ENCODE results near the gene CHST11.
A peak's percentile ranks its signal among the peaks of the same experiment; 100 is the strongest.

CHST11 gene

DNA sequence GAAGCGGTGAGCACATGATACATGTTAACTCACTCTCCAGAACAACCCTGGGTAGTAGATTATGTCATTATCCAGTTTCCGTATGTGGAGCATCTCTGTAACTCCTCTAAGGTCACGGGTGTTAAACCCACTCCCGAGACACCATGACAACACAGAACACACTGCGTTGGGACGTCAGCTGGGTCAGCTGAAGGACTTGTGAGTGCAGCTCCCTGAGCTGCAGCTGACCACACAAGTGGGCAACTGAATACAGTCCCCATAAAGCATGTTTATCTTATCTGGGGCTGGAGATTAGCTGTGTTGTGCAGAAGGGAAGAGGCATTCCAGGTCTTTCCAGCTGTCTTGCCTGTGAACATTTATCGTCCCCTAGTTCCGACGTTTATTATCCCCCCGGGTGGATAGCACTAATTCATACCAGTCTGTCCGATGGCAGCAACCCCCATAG lies 211.5 kb downstream of the CHST11 start:
- no peaks in the 10 kb centered on the region for H3K9me3 ChIP-seq (replicated peaks in 1 of 11)
- peaks cover 63 to 88% (median 70%) of the 10 kb centered on the region in 10 experiments for H3K4me1 ChIP-seq
- H4K20me1 ChIP-seq, result peaks cover 0 to 87% (median 13%) of the 10 kb centered on the region in 11 experiments; a peak in 7 of 22 replicates
- H3K4me2 ChIP-seq, result peak overlapping the region; percentile 81 to 96 (median 88)
- H3K27me3 ChIP-seq, result no peaks in the 10 kb centered on the region
- no peak for TF ChIP-seq Cebpa-rat (IDR thresholded peaks at IDR 0.05)
- H3K9ac ChIP-seq, result peak overlapping the region; percentile 61 to 84 (median 81); a peak in 19 of 22 replicates
- peak overlapping the region; percentile 64 to 98 (median 95); a peak in 21 of 22 replicates for H3K27ac ChIP-seq
- peak overlapping the region in 1 of 10 experiments; percentile 15; a peak in 1 of 20 replicates for H3K4me3 ChIP-seq
- peaks cover 0 to 45% (median 19%) of the 10 kb centered on the region in 11 experiments; a peak in 14 of 22 replicates for H3K36me3 ChIP-seq

DNA sequence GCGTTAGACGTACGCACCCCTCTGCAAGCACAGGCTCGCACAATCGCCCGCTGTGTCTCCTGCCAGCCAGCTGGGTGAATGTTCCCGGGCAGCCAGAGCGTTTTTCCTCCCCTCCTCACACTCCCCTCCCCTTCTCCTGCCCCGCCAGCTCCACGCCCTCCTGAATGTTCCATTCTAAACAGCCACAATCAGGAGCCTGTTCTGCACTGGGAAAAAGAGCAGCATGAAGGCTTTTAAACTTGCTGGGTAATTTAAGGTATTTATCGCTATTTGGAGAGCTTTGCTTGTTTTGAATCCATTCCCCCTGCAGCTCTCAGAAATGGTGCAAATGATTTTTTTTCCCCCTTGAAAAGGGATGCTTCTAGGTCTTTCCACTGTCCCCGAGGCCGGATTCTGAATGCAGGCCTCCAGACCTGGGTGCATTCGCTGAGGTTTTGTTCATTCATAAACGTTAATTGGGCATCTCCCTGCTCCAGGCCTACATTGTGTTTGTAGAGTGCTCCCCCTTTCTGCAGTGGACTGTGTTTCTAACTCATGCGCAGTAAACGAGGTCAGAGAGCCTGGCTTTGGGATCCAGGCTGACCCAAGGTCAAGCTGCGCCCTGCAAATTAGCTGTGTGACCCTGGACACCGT lies 212.5 kb downstream of the CHST11 start:
- Histone ChIP-seq H3K4me1 (peaks cover 67 to 92% (median 78%) of the 10 kb centered on the region in 10 experiments), H3K4me2 (peak overlapping the region; percentile 81 to 96 (median 88)), H3K36me3 (peaks cover 0 to 39% (median 11%) of the 10 kb centered on the region in 11 experiments; a peak in 13 of 22 replicates), H4K20me1 (peaks cover 0 to 86% (median 4%) of the 10 kb centered on the region in 11 experiments; a peak in 7 of 22 replicates), H3K9ac (peak overlapping the region; percentile 61 to 84 (median 81); a peak in 21 of 22 replicates), H3K4me3 (peak overlapping the region in 3 of 10 experiments; percentile 15 to 26 (median 24); a peak in 4 of 20 replicates), H3K9me3 (replicated peaks in 1 of 11) (no peaks in the 10 kb centered on the region), H3K27ac (peak overlapping the region; percentile 64 to 98 (median 95); a peak in 21 of 22 replicates), H3K27me3 (no peaks in the 10 kb centered on the region)
- no peak for TF ChIP-seq Cebpa-rat (IDR thresholded peaks at IDR 0.05)

DNA sequence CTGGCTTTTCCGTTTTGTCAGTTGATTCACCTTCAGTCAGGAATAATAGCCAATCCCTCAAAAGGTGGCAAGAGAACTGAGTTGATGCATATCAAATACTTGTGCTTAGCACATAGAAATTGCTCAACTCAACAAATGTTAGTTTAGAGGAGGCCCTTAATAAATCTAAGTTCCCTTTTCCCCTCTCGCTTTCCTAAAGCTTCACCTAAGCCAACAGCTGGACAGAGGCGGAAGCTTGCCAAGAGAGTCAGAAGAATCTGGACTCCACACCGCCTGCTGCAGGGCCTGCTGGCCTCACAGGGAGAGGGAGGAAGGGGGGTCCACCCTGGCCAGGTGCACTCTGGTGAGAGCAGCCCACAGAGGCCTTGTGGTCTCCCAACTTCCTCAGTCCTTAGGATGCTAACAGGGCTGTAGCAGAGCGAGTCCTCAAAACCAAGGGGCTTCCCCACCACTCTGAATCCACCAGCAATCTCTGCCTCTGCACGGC lies 213.1 kb downstream of the CHST11 start:
- peaks cover 0 to 34% (median 10%) of the 10 kb centered on the region in 11 experiments; a peak in 13 of 22 replicates for H3K36me3 ChIP-seq
- H3K9me3 ChIP-seq (replicated peaks in 1 of 11), result no peaks in the 10 kb centered on the region
- H3K9ac ChIP-seq, result peak overlapping the region; percentile 61 to 84 (median 81); a peak in 21 of 22 replicates
- H3K27me3 ChIP-seq, result no peaks in the 10 kb centered on the region
- H3K4me1 ChIP-seq, result peaks cover 67 to 92% (median 83%) of the 10 kb centered on the region in 10 experiments
- H4K20me1 ChIP-seq, result peaks cover 0 to 86% (median 0%) of the 10 kb centered on the region in 11 experiments; a peak in 6 of 22 replicates
- TF ChIP-seq Cebpa-rat (IDR thresholded peaks at IDR 0.05), result peak in 9 of 11 experiments; percentile 21 to 78 (median 56); a peak in 12 of 22 replicates
- peak overlapping the region; percentile 81 to 96 (median 88) for H3K4me2 ChIP-seq
- peak overlapping the region; percentile 64 to 98 (median 95); a peak in 21 of 22 replicates for H3K27ac ChIP-seq
- peak overlapping the region in 3 of 10 experiments; percentile 4 to 26 (median 15); a peak in 1 of 20 replicates for H3K4me3 ChIP-seq

DNA sequence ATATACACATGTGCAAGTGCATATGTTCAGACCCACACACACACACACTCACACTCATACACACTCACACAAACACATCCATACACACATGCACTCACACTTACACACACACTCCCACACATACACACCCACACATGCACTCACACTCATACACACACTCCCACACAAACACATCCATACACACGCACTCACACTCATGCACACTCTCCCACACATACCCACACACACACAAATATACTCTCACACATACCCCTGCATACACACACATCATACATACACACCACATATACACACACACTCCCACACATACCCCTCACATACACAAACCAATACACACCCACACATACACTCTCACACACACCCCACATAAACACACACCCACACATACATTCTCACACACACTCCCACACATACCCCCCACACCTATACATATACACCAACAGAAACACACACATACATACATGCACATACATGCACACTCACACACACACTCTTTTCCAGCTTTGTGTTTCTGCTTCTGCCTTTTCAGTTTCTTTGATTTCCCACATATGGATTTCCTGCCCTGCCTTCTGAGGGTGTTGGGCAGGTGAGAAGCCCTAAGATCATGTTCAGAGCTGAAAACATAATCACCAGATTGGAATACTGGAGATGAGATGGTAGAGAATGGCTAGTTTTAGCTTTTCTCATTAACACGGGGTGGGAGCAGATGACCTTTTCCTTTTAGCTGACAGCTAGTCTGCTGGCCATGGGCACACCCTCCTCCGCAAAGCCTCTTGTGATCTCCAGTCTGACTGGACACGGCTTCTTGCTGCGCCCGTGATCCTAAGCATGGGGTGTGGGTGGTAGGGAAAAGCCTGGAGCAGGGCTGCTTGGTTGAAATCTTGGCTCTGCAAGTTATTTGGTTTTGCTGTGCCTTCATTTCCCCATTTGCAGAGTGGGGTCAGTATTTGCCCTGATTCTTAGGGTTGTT lies 214.0 kb downstream of the CHST11 start:
- Histone ChIP-seq H3K36me3 (peaks cover 0 to 33% (median 7%) of the 10 kb centered on the region in 11 experiments; a peak in 11 of 22 replicates), H4K20me1 (peaks cover 0 to 84% (median 0%) of the 10 kb centered on the region in 11 experiments; a peak in 6 of 22 replicates), H3K9ac (peak overlapping the region; percentile 76 to 84 (median 81)), H3K4me3 (peak overlapping the region in 5 of 10 experiments; percentile 2 to 32 (median 6); a peak in 3 of 20 replicates), H3K27ac (peak overlapping the region; percentile 84 to 98 (median 95)), H3K4me2 (peak overlapping the region; percentile 81 to 96 (median 88)), H3K4me1 (peaks cover 68 to 98% (median 86%) of the 10 kb centered on the region in 10 experiments), H3K27me3 (no peaks in the 10 kb centered on the region), H3K9me3 (replicated peaks in 1 of 11) (no peaks in the 10 kb centered on the region)
- no peak for TF ChIP-seq Cebpa-rat (IDR thresholded peaks at IDR 0.05)

DNA sequence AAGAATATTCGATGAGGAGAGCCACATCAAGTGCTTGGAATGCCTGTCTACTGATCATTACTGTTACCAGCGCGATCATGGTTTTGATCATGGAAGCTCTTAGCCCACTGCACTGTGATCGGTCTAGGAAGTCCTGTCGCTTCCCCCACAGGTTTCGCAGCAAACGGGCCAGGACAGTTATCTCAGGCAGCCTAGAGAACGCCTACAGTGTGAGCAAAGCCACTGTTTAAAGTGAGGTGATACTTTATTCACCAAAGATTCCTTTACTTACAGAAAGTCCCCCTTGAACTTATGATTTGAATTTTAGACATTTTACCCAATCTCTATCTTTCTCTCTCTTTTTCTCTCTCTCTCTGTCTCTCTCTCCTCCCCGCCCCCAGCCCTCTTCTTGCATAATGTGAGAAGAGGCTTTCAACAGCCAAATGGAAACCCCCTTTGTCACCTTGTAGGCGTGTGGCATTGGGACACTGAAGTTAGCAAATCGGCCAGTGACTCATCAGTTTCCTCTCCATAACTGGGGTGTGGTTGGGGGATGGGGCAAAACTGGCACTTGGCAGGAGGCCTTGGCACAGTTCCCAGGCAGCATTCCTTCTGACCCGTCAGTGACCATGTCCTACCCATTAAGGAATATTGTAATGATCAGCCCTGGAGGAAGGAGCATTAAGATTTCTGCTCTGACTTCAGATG lies 214.8 kb downstream of the CHST11 start:
- Histone ChIP-seq H4K20me1 (peaks cover 0 to 87% (median 0%) of the 10 kb centered on the region in 11 experiments; a peak in 6 of 22 replicates), H3K36me3 (peaks cover 0 to 29% (median 7%) of the 10 kb centered on the region in 11 experiments; a peak in 11 of 22 replicates), H3K9ac (peak overlapping the region; percentile 76 to 84 (median 81)), H3K9me3 (replicated peaks in 1 of 11) (no peaks in the 10 kb centered on the region), H3K4me2 (peak overlapping the region; percentile 81 to 96 (median 88)), H3K27ac (peak overlapping the region; percentile 84 to 98 (median 95)), H3K27me3 (no peaks in the 10 kb centered on the region), H3K4me3 (peak overlapping the region in 4 of 10 experiments; percentile 2 to 32 (median 6); a peak in 3 of 20 replicates), H3K4me1 (peaks cover 77 to 100% (median 92%) of the 10 kb centered on the region in 10 experiments)
- peak; percentile 88 to 98 (median 96) for TF ChIP-seq Cebpa-rat (IDR thresholded peaks at IDR 0.05)

DNA sequence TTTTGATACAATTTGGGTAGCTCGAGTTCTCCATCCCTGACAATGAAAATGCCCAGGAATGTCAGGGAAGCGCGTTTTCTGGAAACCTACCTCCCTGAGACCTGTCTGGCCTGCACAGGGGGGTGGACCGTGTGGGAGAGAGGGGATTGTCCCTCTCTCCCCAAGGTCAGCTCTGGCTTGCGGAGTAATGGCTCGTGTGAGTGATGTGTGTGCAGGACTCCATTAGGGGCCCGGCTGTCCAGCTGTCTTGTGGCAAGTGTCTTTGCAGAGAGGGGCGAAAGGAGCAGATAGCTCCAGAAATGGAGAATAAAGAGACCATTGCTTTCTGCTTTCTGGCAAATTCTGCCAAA lies 215.3 kb downstream of the CHST11 start:
- Histone ChIP-seq H3K4me3 (no peak overlapping the region), H3K4me1 (peaks cover 80 to 100% (median 92%) of the 10 kb centered on the region in 10 experiments), H3K4me2 (peak overlapping the region; percentile 81 to 96 (median 88)), H3K9me3 (replicated peaks in 1 of 11) (no peaks in the 10 kb centered on the region), H3K27ac (peak overlapping the region; percentile 84 to 98 (median 95)), H3K27me3 (no peaks in the 10 kb centered on the region), H4K20me1 (peaks cover 0 to 83% (median 0%) of the 10 kb centered on the region in 11 experiments; a peak in 6 of 22 replicates), H3K36me3 (peaks cover 0 to 26% (median 6%) of the 10 kb centered on the region in 11 experiments; a peak in 11 of 22 replicates), H3K9ac (peak overlapping the region; percentile 72 to 84 (median 81))
- TF ChIP-seq Cebpa-rat (IDR thresholded peaks at IDR 0.05), result no peak

DNA sequence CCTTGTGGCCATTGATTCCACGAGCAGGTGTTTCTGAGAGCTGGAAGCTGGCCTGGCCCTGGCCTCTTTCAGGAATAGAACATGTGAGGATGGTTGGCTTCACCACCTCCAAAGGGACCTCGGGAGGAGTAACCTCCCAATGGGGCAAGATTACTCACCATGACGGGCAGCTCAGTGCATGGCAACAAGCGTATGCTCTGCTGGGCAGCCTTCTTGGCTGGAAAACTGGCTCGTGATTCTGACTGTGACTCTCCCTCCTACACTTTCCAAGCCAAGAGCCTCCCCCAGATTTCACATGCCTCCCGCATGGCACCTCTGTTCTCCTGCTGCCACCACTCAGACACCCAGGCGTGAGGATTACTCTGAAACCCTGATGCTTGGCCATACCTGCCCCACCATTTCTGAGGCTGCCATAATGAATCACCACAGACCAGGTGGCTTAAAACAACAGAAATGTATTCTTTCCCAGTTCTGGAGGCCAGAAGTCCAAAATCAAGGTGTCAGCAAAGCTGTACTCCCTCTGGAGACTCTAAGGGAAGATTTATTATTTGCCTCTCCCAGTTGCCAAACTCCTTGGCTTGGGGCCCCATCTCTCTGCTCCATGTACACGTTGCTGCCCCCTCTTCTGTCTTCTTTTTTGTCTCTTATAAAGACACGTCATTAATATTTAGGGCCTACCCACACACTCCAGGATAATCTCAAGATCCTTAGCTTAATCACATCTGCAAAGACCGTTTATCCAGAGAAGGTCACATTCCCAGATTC lies 215.9 kb downstream of the CHST11 start:
- H3K4me2 ChIP-seq, result peak overlapping the region; percentile 81 to 96 (median 88)
- no peaks in the 10 kb centered on the region for H3K9me3 ChIP-seq (replicated peaks in 1 of 11)
- H3K4me1 ChIP-seq, result peaks cover 79 to 100% (median 92%) of the 10 kb centered on the region in 10 experiments
- no peak overlapping the region for H3K4me3 ChIP-seq
- no peak for TF ChIP-seq Cebpa-rat (IDR thresholded peaks at IDR 0.05)
- peak overlapping the region; percentile 72 to 84 (median 81) for H3K9ac ChIP-seq
- H3K27me3 ChIP-seq, result no peaks in the 10 kb centered on the region
- peaks cover 0 to 20% (median under 1%) of the 10 kb centered on the region in 11 experiments; a peak in 7 of 22 replicates for H3K36me3 ChIP-seq
- peaks cover 0 to 83% (median 0%) of the 10 kb centered on the region in 11 experiments; a peak in 6 of 22 replicates for H4K20me1 ChIP-seq
- H3K27ac ChIP-seq, result peak overlapping the region; percentile 84 to 98 (median 95)
